Daoy (cell line): ENCODE data around the gene MLEC. TPM values are rescaled to one million over a fixed set of nuclear protein-coding genes. Genes with fewer than 3 reads are reported as not detected.

Experiments
- DNase-seq: peaks from one replicate; pipeline ENCODE4 v3.0.0-alpha.2; 2015; ENCODE audit warnings: low read depth
- total RNA-seq: library from RNA; depleted of rRNA; stranded (reverse); fragments of >200 nt; shearing (Covaris generic); gene quantifications from 2 replicates; pipeline ENCODE4 v1.2.3, GENCODE V29; 2014; rRNA removed

Gene MLEC
- total RNA-seq, 1 experiment from 2014 or later, result 108 TPM

GRCh38 chr12:120741476-120742421, 54.8 kb downstream of the MLEC start:
- DNase-seq, result no peak

GRCh38 chr12:120744922-120745493, 58.1 kb downstream of the MLEC start:
- DNase-seq, result no peak

- DNase-seq, result no peak
These were observed 61.3 kb downstream of the MLEC start for GRCh38 chr12:120748242-120748641.

GRCh38 chr12:120749256-120749655, 62.3 kb downstream of the MLEC start:
- DNase-seq, result no peak

GRCh38 chr12:120750806-120751205, 63.9 kb downstream of the MLEC start:
- no peak for DNase-seq

- no peak for DNase-seq
These were observed 64.4 kb downstream of the MLEC start for GRCh38 chr12:120751389-120751788.

Other genes with a start within 250 kb of the MLEC start
- 944 and 961 TPM in 2 replicates for gene COX6A1, start 249.0 kb upstream of the MLEC start, total RNA-seq
- gene TRIAP1, start 240.8 kb upstream of the MLEC start, total RNA-seq, result 34.3 and 50.1 TPM in 2 replicates
- gene GATC, start 240.7 kb upstream of the MLEC start, total RNA-seq, result 30.8 and 35.4 TPM in 2 replicates
- gene SRSF9, start 217.4 kb upstream of the MLEC start, total RNA-seq, result 267 and 282 TPM in 2 replicates
- 483 and 582 TPM in 2 replicates for gene DYNLL1, start 191.0 kb upstream of the MLEC start, total RNA-seq
- 55.1 and 67.4 TPM in 2 replicates for gene COQ5, start 158.0 kb upstream of the MLEC start, total RNA-seq
- 74.5 and 92.7 TPM in 2 replicates for gene RNF10, start 152.8 kb upstream of the MLEC start, total RNA-seq
- 96.2 and 96.8 TPM in 2 replicates for gene POP5, start 105.7 kb upstream of the MLEC start, total RNA-seq
- gene CABP1, start 46.5 kb upstream of the MLEC start, total RNA-seq, result 0.17 TPM in 1 of 2 replicates, not detected in the other
- gene UNC119B, start 23.3 kb downstream of the MLEC start, total RNA-seq, result 11.2 and 15.0 TPM in 2 replicates
- 9.4 and 10.9 TPM in 2 replicates for gene ACADS, start 38.7 kb downstream of the MLEC start, total RNA-seq
- gene SPPL3, start 217.2 kb downstream of the MLEC start, total RNA-seq, result 5.4 and 7.1 TPM in 2 replicates